ENCODE measurements around the gene CHST8.

The CHST8 gene

GRCh38 chr19:33821871-33822270 is 200.1 kb downstream of the CHST8 start:
- no peak overlapping the region for H3K9ac ChIP-seq (ENCODE audit: low read length)

More at GRCh38 chr19:33821871-33822270, 200.1 kb downstream of the CHST8 start:
- H3K27ac ChIP-seq (ENCODE audit: low read length): no peak overlapping the region
- no peak overlapping the region for H3K4me3 ChIP-seq (ENCODE audit: low read length)
- H2AFZ ChIP-seq (ENCODE audit: low read length): no peak overlapping the region
- H3K79me2 ChIP-seq (ENCODE audit: low read length): no peaks in the 10 kb centered on the region
- H3K4me1 ChIP-seq (ENCODE audit: low read length): no peaks in the 10 kb centered on the region
- no peaks in the 10 kb centered on the region for H3K9me3 ChIP-seq (replicated peaks; ENCODE audit: insufficient read depth, low read length)
- H3K36me3 ChIP-seq (replicated peaks; ENCODE audit: insufficient read depth, low read length): no peaks in the 10 kb centered on the region
- H3K4me2 ChIP-seq (ENCODE audit: low read depth, low read length): no peak overlapping the region
- peaks cover 38% of the 10 kb centered on the region for H3K27me3 ChIP-seq (replicated peaks; ENCODE audit: insufficient read depth, low read length)
- no peaks in the 10 kb centered on the region for H4K20me1 ChIP-seq (ENCODE audit: insufficient read depth, low read length)
- no peaks in the 10 kb centered on the region for H3K9me2 ChIP-seq (replicated peaks; ENCODE audit: insufficient read depth, low read length)
- DNase-seq: no peak
- no peaks in the 10 kb centered on the region for H3F3A ChIP-seq (ENCODE audit: insufficient read depth, low read length)
- no peak for TF ChIP-seq EZH2phosphoT487 (IDR thresholded peaks at IDR 0.05; ENCODE audit: low read length)
- no peak for TF ChIP-seq CTCF (IDR thresholded peaks at IDR 0.05; ENCODE audit: low read length)
- no peak for TF ChIP-seq EZH2 (optimal IDR thresholded peaks at IDR 0.05; ENCODE audit: low read depth, low read length)
